ENCODE results near the gene ZNF419. TPM values are rescaled to one million over a fixed set of nuclear protein-coding genes. Genes with fewer than 3 reads are reported as not detected.

ZNF419 gene
- total RNA-seq, 4 donors from 2014 or later = 0.83 to 16.7 (median 5.4) TPM

- no peaks in the 10 kb centered on the region for H3K27me3 ChIP-seq
- H3K27ac ChIP-seq = peak within 1 kb of the TSS; percentile 67 to 85 (median 79)
- peaks cover 0 to 8% (median 0%) of the 10 kb centered on the region in 4 donors for H3K4me1 ChIP-seq
- TF ChIP-seq CTCF (IDR thresholded peaks at IDR 0.05) (no peak), POLR2A (IDR thresholded peaks at IDR 0.05) (no peak)
- peak; percentile 88 to 95 (median 91) for DNase-seq
- peak within 1 kb of the TSS; percentile 79 to 93 (median 86) for H3K4me3 ChIP-seq
- peaks cover 0 to 16% (median 0%) of the 10 kb centered on the region in 3 donors for H3K36me3 ChIP-seq
- H3K9me3 ChIP-seq = peaks cover 0 to 24% (median under 1%) of the 10 kb centered on the region in 4 donors
Observed at GRCh38 chr19:57527136-57527881, 39.8 kb downstream of the ZNF419 start, which contains the start of gene ZNF549. Gene ZNF549 (plus strand): TSS chr19:57527356. CDS start chr19:57527574, 218 bp downstream.

GRCh38 chr19:57537953-57538547 is 50.5 kb downstream of the ZNF419 start:
- Histone ChIP-seq H3K27ac (no peak overlapping the region), H3K27me3 (no peaks in the 10 kb centered on the region), H3K4me3 (no peak overlapping the region), H3K36me3 (peaks cover 0 to 84% (median 3%) of the 10 kb centered on the region in 3 donors), H3K4me1 (no peaks in the 10 kb centered on the region), H3K9me3 (peaks cover 0 to 98% (median 47%) of the 10 kb centered on the region in 4 donors)
- no peak for DNase-seq
- no peak for TF ChIP-seq CTCF (IDR thresholded peaks at IDR 0.05)
- TF ChIP-seq POLR2A (IDR thresholded peaks at IDR 0.05) = no peak

Small RNAs within 50 kb of the gene (small RNA-seq; reads per million reads assigned to genes)
- gene VN1R107P = 0 reads per million in 2 donors

Other genes with a start within 250 kb of the ZNF419 start
- 10 to 100 TPM in 2 of 4 donors, 1 to 10 TPM in 2; 7.4 to 17.0 (median 10.1) TPM for gene ZNF805, start 247.1 kb upstream of the ZNF419 start, total RNA-seq
- 10 to 100 TPM; 33.6 to 86.6 (median 54.2) TPM for gene ZNF460, start 207.3 kb upstream of the ZNF419 start, total RNA-seq
- gene ZNF543, start 167.3 kb upstream of the ZNF419 start, total RNA-seq = 1 to 10 TPM; 1.8 to 7.4 (median 5.2) TPM
- 10 to 100 TPM in 1 of 4 donors, 1 to 10 TPM in 3; 2.1 to 10.7 (median 3.7) TPM for gene ZNF304, start 136.5 kb upstream of the ZNF419 start, total RNA-seq
- gene TRAPPC2B, start 124.2 kb upstream of the ZNF419 start, total RNA-seq = 10 to 100 TPM in 2 of 4 donors, 1 to 10 TPM in 2; 3.0 to 67.7 (median 9.9) TPM
- gene ZNF547, start 124.2 kb upstream of the ZNF419 start, total RNA-seq = 1 to 10 TPM in 3 of 4 donors, under 1 TPM in 1; 0.53 to 6.6 (median 3.6) TPM
- 10 to 100 TPM; 10.7 to 47.9 (median 20.7) TPM for gene ZNF548, start 97.9 kb upstream of the ZNF419 start, total RNA-seq
- gene ZNF17, start 76.6 kb upstream of the ZNF419 start, total RNA-seq = 10 to 100 TPM in 3 of 4 donors, 1 to 10 TPM in 1; 7.9 to 21.5 (median 14.6) TPM
- gene ZNF749, start 52.4 kb upstream of the ZNF419 start, total RNA-seq = 10 to 100 TPM in 2 of 4 donors, 1 to 10 TPM in 2; 5.7 to 12.8 (median 10.6) TPM
- gene VN1R1, start 30.6 kb upstream of the ZNF419 start, total RNA-seq = 1 to 10 TPM in 1 of 4 donors, not detected in 3; 1.1 TPM
- gene ZNF772, start 10.2 kb upstream of the ZNF419 start, total RNA-seq = 10 to 100 TPM in 2 of 4 donors, 1 to 10 TPM in 2; 4.0 to 32.2 (median 12.0) TPM
- gene ZNF773, start 12.2 kb downstream of the ZNF419 start, total RNA-seq = 10 to 100 TPM in 1 of 4 donors, 1 to 10 TPM in 3; 6.3 to 10.7 (median 9.7) TPM
- gene ZNF549, start 39.6 kb downstream of the ZNF419 start, total RNA-seq = 1 to 10 TPM; 4.0 to 7.4 (median 4.7) TPM
- 10 to 100 TPM in 2 of 4 donors, 1 to 10 TPM in 2; 5.4 to 17.4 (median 12.3) TPM for gene ZNF550, start 72.1 kb downstream of the ZNF419 start, total RNA-seq
- 1 to 10 TPM; 1.9 to 5.8 (median 2.9) TPM for gene ZNF416, start 91.2 kb downstream of the ZNF419 start, total RNA-seq
- gene ZIK1, start 96.4 kb downstream of the ZNF419 start, total RNA-seq = 1 to 10 TPM in 3 of 4 donors, under 1 TPM in 1; 0.54 to 6.6 (median 1.9) TPM
- gene ZNF530, start 112.1 kb downstream of the ZNF419 start, total RNA-seq = 1 to 10 TPM in 3 of 4 donors, under 1 TPM in 1; 0.76 to 4.1 (median 1.8) TPM
- 10 to 100 TPM in 2 of 4 donors, 1 to 10 TPM in 2; 9.6 to 18.9 (median 12.8) TPM for gene ZNF134, start 126.5 kb downstream of the ZNF419 start, total RNA-seq
- gene ZNF211, start 145.4 kb downstream of the ZNF419 start, total RNA-seq = 10 to 100 TPM in 3 of 4 donors, 1 to 10 TPM in 1; 8.8 to 20.6 (median 16.8) TPM
- not detected for gene ZSCAN4, start 181.2 kb downstream of the ZNF419 start, total RNA-seq
- gene ZNF551, start 194.2 kb downstream of the ZNF419 start, total RNA-seq = 10 to 100 TPM in 3 of 4 donors, 1 to 10 TPM in 1; 9.1 to 17.9 (median 12.5) TPM
- gene ZNF154, start 221.5 kb downstream of the ZNF419 start, total RNA-seq = 1 to 10 TPM in 2 of 4 donors, under 1 TPM in 2; 0.57 to 5.0 (median 1.3) TPM
- gene ZNF671, start 239.9 kb downstream of the ZNF419 start, total RNA-seq = 1 to 10 TPM; 2.6 to 5.0 (median 3.7) TPM

Measured in Peyer's patch (tissue), 4 donors.